ENCODE measurements around the gene TP63. TPM values are rescaled to one million over a fixed set of nuclear protein-coding genes. Genes with fewer than 3 reads are reported as not detected.

Gene TP63
- polyA plus RNA-seq, 3 donors, result not detected

- Mint-ChIP-seq H3K9me3 (peaks cover 0 to 4% (median under 1%) of the 10 kb centered on the region in 7 donors), H3K27ac (no peak overlapping the region), H3K27me3 (ENCODE audit: low read depth in 3 of 3) (no peaks in the 10 kb centered on the region), H3K4me1 (peaks cover 13% of the 10 kb centered on the region), H3K36me3 (no peaks in the 10 kb centered on the region), H3K4me3 (no peak overlapping the region)
- H3K4me2 ChIP-seq (replicated peaks; ENCODE audit: extremely low read depth, low read length, poor library complexity, severe bottlenecking), result no peak overlapping the region
- no peak overlapping the region for H3K27ac ChIP-seq (ENCODE audit: low read depth in 1 of 2, low read length in 2 of 2)
- 100% methylated on average over 1 of the region's 3 CpGs for WGBS (ENCODE audit: insufficient coverage)
- H4K20me1 ChIP-seq (ENCODE audit: insufficient read depth, low read length), result no peaks in the 10 kb centered on the region
- intact Hi-C loops (cut with micrococcal nuclease), result no loop called here
- H3K36me3 ChIP-seq (replicated peaks in 1 of 2; ENCODE audit: control insufficient read depth in 1 of 2, insufficient read depth in 2 of 2, low read length in 2 of 2), result no peaks in the 10 kb centered on the region
- H2AFZ ChIP-seq (ENCODE audit: insufficient read depth, low read depth, low read length, poor library complexity, severe bottlenecking), result no peak overlapping the region
- DNase-seq, result no peak
- no peaks in the 10 kb centered on the region for H3K27me3 ChIP-seq (ENCODE audit: control insufficient read depth in 2 of 2, insufficient read depth in 2 of 2, low read length in 2 of 2)
- TF ChIP-seq CTCF (IDR thresholded peaks at IDR 0.05), result no peak
- H3K4me3 ChIP-seq (replicated peaks in 1 of 3; ENCODE audit: low read depth in 2 of 3, low read length in 3 of 3), result no peak overlapping the region
- H3K9me3 ChIP-seq (replicated peaks in 1 of 2; ENCODE audit: control insufficient read depth in 1 of 2, insufficient read depth in 1 of 2, low read length in 2 of 2), result no peaks in the 10 kb centered on the region
- no peak overlapping the region for H3K9ac ChIP-seq (ENCODE audit: insufficient read depth, low read length, poor library complexity, severe bottlenecking)
- H3K4me1 ChIP-seq (ENCODE audit: control insufficient read depth in 1 of 2, insufficient read depth in 2 of 2, low read length in 2 of 2), result peaks cover 8% of the 10 kb centered on the region in 2 donors
- H3K79me2 ChIP-seq (ENCODE audit: insufficient read depth, low read length), result no peaks in the 10 kb centered on the region
Observed at GRCh38 chr3:189625071-189625470, 6.1 kb upstream of the TP63 start.

GRCh38 chr3:189625572-189625971 lies 5.6 kb upstream of the TP63 start:
- Mint-ChIP-seq H3K4me1 (peaks cover 17% of the 10 kb centered on the region), H3K27ac (no peak overlapping the region), H3K4me3 (no peak overlapping the region), H3K27me3 (ENCODE audit: low read depth in 3 of 3) (no peaks in the 10 kb centered on the region), H3K36me3 (no peaks in the 10 kb centered on the region), H3K9me3 (peaks cover 0 to 2% (median 0%) of the 10 kb centered on the region in 7 donors)
- no peaks in the 10 kb centered on the region for H3K79me2 ChIP-seq (ENCODE audit: insufficient read depth, low read length)
- no peak overlapping the region for H3K4me3 ChIP-seq (replicated peaks in 1 of 3; ENCODE audit: low read depth in 2 of 3, low read length in 3 of 3)
- no peak for DNase-seq
- no peak overlapping the region for H3K4me2 ChIP-seq (replicated peaks; ENCODE audit: extremely low read depth, low read length, poor library complexity, severe bottlenecking)
- no CpG with 5 or more reads among the region's 2 CpGs for WGBS (ENCODE audit: insufficient coverage)
- no peak overlapping the region for H2AFZ ChIP-seq (ENCODE audit: insufficient read depth, low read depth, low read length, poor library complexity, severe bottlenecking)
- no peaks in the 10 kb centered on the region for H3K9me3 ChIP-seq (replicated peaks in 1 of 2; ENCODE audit: control insufficient read depth in 1 of 2, insufficient read depth in 1 of 2, low read length in 2 of 2)
- H3K27ac ChIP-seq (ENCODE audit: low read depth in 1 of 2, low read length in 2 of 2), result no peak overlapping the region
- H3K9ac ChIP-seq (ENCODE audit: insufficient read depth, low read length, poor library complexity, severe bottlenecking), result no peak overlapping the region
- intact Hi-C loops (cut with micrococcal nuclease), result no loop called here
- H4K20me1 ChIP-seq (ENCODE audit: insufficient read depth, low read length), result no peaks in the 10 kb centered on the region
- peaks cover 10% of the 10 kb centered on the region in 2 donors for H3K4me1 ChIP-seq (ENCODE audit: control insufficient read depth in 1 of 2, insufficient read depth in 2 of 2, low read length in 2 of 2)
- H3K27me3 ChIP-seq (ENCODE audit: control insufficient read depth in 2 of 2, insufficient read depth in 2 of 2, low read length in 2 of 2), result no peaks in the 10 kb centered on the region
- TF ChIP-seq CTCF (IDR thresholded peaks at IDR 0.05), result no peak
- H3K36me3 ChIP-seq (replicated peaks in 1 of 2; ENCODE audit: control insufficient read depth in 1 of 2, insufficient read depth in 2 of 2, low read length in 2 of 2), result no peaks in the 10 kb centered on the region

Measured in CD14-positive monocyte (primary cell).